Measurements from ENCODE around the gene CRLF2. TPM values are rescaled to one million over a fixed set of nuclear protein-coding genes. Genes with fewer than 3 reads are reported as not detected.

CRLF2 gene
- total and polyA plus RNA-seq, 10 of the 15 experiments (the other 5 are each of a cell fraction or from before 2014, with no cell fraction given), result 2.7 to 7.2 (median 4.5) TPM

GRCh38 chrX:1185561-1185960, 26.9 kb downstream of the CRLF2 start:
- in situ Hi-C loops (cut with MboI), result no loop called here
- SMC1A ChIA-PET (ENCODE audit: uncharacterized antibody, unreplicated experiment), result no interaction called here
- H3K79me2 ChIP-seq (ENCODE audit: control insufficient read depth, insufficient read depth, low read length), result no peaks in the 10 kb centered on the region
- no peak for TF ChIP-seq ZNF207 (IDR thresholded peaks at IDR 0.05; ENCODE audit: borderline replicate concordance)
- TF ChIP-seq SREBF2 (IDR thresholded peaks at IDR 0.05; ENCODE audit: low read length), result no peak
- TF ChIP-seq NR2C2 (IDR thresholded peaks at IDR 0.05; ENCODE audit: borderline replicate concordance, control insufficient read depth, insufficient read length, low read depth), result no peak
- TF ChIP-seq SMAD5 (IDR thresholded peaks at IDR 0.05; ENCODE audit: low read depth), result no peak
- no peak for TF ChIP-seq RELA (IDR thresholded peaks at IDR 0.05; ENCODE audit: borderline replicate concordance, partially characterized antibody)
- no peak overlapping the region for H3K4me2 ChIP-seq (ENCODE audit: control insufficient read depth, insufficient read depth)
- no peaks in the 10 kb centered on the region for H3K27me3 ChIP-seq (replicated peaks in 1 of 2; ENCODE audit: control insufficient read depth in 2 of 2, insufficient read depth in 2 of 2, low read length in 1 of 2)
- no peak for FAIRE-seq
- no peak overlapping the region for H3K4me3 ChIP-seq
- no peak overlapping the region for H3K9ac ChIP-seq (ENCODE audit: control insufficient read depth, insufficient read depth, low read length)
- CTCF ChIA-PET, result no interaction called here
- no peaks in the 10 kb centered on the region for H3K36me3 ChIP-seq (ENCODE audit: control insufficient read depth in 2 of 2, insufficient read depth in 2 of 2, low read length in 1 of 2)
- no peak overlapping the region for H3K27ac ChIP-seq (ENCODE audit: control insufficient read depth, insufficient read depth)
- POLR2A ChIA-PET, result no interaction called here
- H4K20me1 ChIP-seq (ENCODE audit: control insufficient read depth, insufficient read depth), result no peaks in the 10 kb centered on the region
- RAD21 ChIA-PET (ENCODE audit: unreplicated experiment), result no interaction called here
- H3K9me3 ChIP-seq (replicated peaks; ENCODE audit: control insufficient read depth, insufficient read depth, low read length), result no peaks in the 10 kb centered on the region
- no peak for DNase-seq (ENCODE audit: low read depth, low spot score)
- H2AFZ ChIP-seq (ENCODE audit: control insufficient read depth, low read depth, low read length), result no peak overlapping the region
- ATAC-seq, result no peak
- H3K4me1 ChIP-seq (ENCODE audit: control insufficient read depth, insufficient read depth, low read length), result no peaks in the 10 kb centered on the region
- WGBS (ENCODE audit: insufficient coverage, insufficient replicate concordance, low lambda C conversion rate, missing lambda C conversion rate), result 33% methylated on average over 8 of the region's 10 CpGs
- intact Hi-C loops (cut with micrococcal nuclease; ENCODE audit: unreplicated experiment), result no loop called here
- no TSS peak for BruUV-seq (replicated peaks)

DNA sequence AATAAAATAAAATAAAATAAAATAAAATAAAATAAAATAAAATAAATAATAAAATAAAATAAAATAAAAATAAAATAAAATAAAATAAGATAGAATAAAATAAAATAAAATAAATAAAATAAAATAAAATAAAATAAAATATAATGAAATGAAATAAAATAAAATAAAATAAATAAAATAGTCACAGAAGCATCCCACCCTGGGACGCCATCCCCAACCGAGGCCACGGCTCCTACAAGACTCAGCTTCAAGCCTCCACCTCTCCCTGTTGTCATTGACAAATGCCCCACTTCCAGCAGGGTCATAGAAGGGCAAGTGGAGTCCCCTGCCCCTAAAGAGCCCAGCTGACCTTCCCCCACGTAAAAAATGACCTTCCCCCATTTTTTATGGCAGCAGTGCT, 30.2 kb downstream of the CRLF2 start:
- BruUV-seq (replicated peaks), result no TSS peak
- SMC1A ChIA-PET (ENCODE audit: uncharacterized antibody, unreplicated experiment), result no interaction called here
- Histone ChIP-seq H3K79me2 (ENCODE audit: control insufficient read depth, insufficient read depth, low read length) (no peaks in the 10 kb centered on the region), H3K9me3 (replicated peaks; ENCODE audit: control insufficient read depth, insufficient read depth, low read length) (no peaks in the 10 kb centered on the region), H3K4me1 (ENCODE audit: control insufficient read depth, insufficient read depth, low read length) (no peaks in the 10 kb centered on the region), H3K36me3 (ENCODE audit: control insufficient read depth in 2 of 2, insufficient read depth in 2 of 2, low read length in 1 of 2) (no peaks in the 10 kb centered on the region), H2AFZ (ENCODE audit: control insufficient read depth, low read depth, low read length) (no peak overlapping the region), H3K4me3 (no peak overlapping the region), H3K9ac (ENCODE audit: control insufficient read depth, insufficient read depth, low read length) (no peak overlapping the region), H3K4me2 (ENCODE audit: control insufficient read depth, insufficient read depth) (no peak overlapping the region), H3K27me3 (replicated peaks in 1 of 2; ENCODE audit: control insufficient read depth in 2 of 2, insufficient read depth in 2 of 2, low read length in 1 of 2) (no peaks in the 10 kb centered on the region), H4K20me1 (ENCODE audit: control insufficient read depth, insufficient read depth) (no peaks in the 10 kb centered on the region), H3K27ac (ENCODE audit: control insufficient read depth, insufficient read depth) (no peak overlapping the region)
- CTCF ChIA-PET, result no interaction called here
- WGBS (ENCODE audit: insufficient coverage, insufficient replicate concordance, low lambda C conversion rate, missing lambda C conversion rate), result 67% methylated on average over 4 of the region's 4 CpGs
- FAIRE-seq (no peak), ATAC-seq (no peak), DNase-seq (ENCODE audit: low read depth, low spot score) (no peak)
- POLR2A ChIA-PET, result no interaction called here
- intact Hi-C loops (cut with micrococcal nuclease; ENCODE audit: unreplicated experiment) (no loop called here), in situ Hi-C loops (cut with MboI) (no loop called here)
- RAD21 ChIA-PET (ENCODE audit: unreplicated experiment), result no interaction called here
- TF ChIP-seq PAX5 (IDR thresholded peaks at IDR 0.05; ENCODE audit: borderline replicate concordance, low read depth, low read length) (no peak), CEBPB (IDR thresholded peaks at IDR 0.05; ENCODE audit: borderline replicate concordance in 1 of 2, low read depth in 2 of 2, low read length in 2 of 2) (no peak), BRCA1 (IDR thresholded peaks at IDR 0.05; ENCODE audit: low read depth, low read length) (no peak), POLR2A (IDR thresholded peaks at IDR 0.05; ENCODE audit: low read depth, low read length) (no peak), ATF2 (IDR thresholded peaks at IDR 0.05; ENCODE audit: low read length) (no peak), ZNF274 (IDR thresholded peaks at IDR 0.05; ENCODE audit: insufficient read depth, insufficient read length) (no peak), IKZF2 (IDR thresholded peaks at IDR 0.05) (no peak), RELB (IDR thresholded peaks at IDR 0.05; ENCODE audit: low read depth) (no peak), ZNF384 (IDR thresholded peaks at IDR 0.05; ENCODE audit: borderline replicate concordance, low read depth, low read length) (no peak), CHD1 (IDR thresholded peaks at IDR 0.05; ENCODE audit: low read depth, low read length) (no peak), SREBF2 (IDR thresholded peaks at IDR 0.05; ENCODE audit: low read length) (no peak), CHD2 (IDR thresholded peaks at IDR 0.05; ENCODE audit: borderline replicate concordance, low read depth, low read length) (no peak), SP1 (IDR thresholded peaks at IDR 0.05; ENCODE audit: low read depth, low read length) (no peak), POLR2AphosphoS2 (IDR thresholded peaks at IDR 0.05; ENCODE audit: low read depth, low read length) (no peak), STAT3 (IDR thresholded peaks at IDR 0.05; ENCODE audit: low read depth, low read length) (no peak)

All from GM12878 (cell line).